ENCODE data around the gene PUS1. TPM values are rescaled to one million over a fixed set of nuclear protein-coding genes. Genes with fewer than 3 reads are reported as not detected.

Gene PUS1
- total and polyA plus RNA-seq, 9 of the 15 experiments (the other 6 are each of a cell fraction or from before 2014, with no cell fraction given) = 1.9 to 90.8 (median 30.0) TPM

DNA sequence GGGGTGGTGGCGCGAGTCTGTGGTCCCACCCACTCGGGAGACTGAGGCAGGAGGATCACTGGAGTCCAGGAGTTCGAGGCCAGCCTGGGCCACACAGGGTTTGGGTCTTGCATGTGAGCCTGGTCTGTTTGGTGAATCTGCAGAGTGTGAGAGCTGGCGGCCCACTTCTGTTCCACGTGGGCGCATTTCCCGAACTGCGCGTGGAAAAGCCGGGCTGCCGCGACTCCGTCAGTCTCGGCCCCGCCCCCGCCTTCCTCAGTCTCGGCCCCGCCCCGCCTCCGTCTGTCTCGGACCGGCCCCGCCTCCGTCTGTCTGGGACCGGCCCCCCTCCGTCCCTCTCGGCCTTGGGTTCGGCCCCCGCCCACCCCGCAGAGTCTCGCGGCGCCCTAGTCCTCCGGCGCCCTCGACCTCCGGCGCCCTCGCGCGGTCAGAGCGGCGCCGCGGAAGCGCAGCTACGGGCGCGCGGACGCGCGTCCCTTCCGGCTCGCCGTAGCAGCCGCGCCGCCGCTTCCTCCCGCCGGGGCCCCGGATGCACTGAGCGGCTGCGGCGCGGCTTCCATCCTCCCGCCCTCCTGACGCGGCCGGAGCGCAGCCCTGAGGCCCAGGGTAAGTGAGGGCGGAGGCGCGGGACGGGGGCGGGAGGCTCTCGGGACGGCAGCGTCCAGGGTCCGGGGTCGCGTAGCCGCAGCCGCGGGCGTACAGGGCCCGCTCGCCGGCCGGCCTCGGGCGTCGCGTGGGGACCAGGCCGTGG lies 20.5 kb downstream of the PUS1 start, which contains the start of gene EP400 (continued):
- TF ChIP-seq, protein P1, sequence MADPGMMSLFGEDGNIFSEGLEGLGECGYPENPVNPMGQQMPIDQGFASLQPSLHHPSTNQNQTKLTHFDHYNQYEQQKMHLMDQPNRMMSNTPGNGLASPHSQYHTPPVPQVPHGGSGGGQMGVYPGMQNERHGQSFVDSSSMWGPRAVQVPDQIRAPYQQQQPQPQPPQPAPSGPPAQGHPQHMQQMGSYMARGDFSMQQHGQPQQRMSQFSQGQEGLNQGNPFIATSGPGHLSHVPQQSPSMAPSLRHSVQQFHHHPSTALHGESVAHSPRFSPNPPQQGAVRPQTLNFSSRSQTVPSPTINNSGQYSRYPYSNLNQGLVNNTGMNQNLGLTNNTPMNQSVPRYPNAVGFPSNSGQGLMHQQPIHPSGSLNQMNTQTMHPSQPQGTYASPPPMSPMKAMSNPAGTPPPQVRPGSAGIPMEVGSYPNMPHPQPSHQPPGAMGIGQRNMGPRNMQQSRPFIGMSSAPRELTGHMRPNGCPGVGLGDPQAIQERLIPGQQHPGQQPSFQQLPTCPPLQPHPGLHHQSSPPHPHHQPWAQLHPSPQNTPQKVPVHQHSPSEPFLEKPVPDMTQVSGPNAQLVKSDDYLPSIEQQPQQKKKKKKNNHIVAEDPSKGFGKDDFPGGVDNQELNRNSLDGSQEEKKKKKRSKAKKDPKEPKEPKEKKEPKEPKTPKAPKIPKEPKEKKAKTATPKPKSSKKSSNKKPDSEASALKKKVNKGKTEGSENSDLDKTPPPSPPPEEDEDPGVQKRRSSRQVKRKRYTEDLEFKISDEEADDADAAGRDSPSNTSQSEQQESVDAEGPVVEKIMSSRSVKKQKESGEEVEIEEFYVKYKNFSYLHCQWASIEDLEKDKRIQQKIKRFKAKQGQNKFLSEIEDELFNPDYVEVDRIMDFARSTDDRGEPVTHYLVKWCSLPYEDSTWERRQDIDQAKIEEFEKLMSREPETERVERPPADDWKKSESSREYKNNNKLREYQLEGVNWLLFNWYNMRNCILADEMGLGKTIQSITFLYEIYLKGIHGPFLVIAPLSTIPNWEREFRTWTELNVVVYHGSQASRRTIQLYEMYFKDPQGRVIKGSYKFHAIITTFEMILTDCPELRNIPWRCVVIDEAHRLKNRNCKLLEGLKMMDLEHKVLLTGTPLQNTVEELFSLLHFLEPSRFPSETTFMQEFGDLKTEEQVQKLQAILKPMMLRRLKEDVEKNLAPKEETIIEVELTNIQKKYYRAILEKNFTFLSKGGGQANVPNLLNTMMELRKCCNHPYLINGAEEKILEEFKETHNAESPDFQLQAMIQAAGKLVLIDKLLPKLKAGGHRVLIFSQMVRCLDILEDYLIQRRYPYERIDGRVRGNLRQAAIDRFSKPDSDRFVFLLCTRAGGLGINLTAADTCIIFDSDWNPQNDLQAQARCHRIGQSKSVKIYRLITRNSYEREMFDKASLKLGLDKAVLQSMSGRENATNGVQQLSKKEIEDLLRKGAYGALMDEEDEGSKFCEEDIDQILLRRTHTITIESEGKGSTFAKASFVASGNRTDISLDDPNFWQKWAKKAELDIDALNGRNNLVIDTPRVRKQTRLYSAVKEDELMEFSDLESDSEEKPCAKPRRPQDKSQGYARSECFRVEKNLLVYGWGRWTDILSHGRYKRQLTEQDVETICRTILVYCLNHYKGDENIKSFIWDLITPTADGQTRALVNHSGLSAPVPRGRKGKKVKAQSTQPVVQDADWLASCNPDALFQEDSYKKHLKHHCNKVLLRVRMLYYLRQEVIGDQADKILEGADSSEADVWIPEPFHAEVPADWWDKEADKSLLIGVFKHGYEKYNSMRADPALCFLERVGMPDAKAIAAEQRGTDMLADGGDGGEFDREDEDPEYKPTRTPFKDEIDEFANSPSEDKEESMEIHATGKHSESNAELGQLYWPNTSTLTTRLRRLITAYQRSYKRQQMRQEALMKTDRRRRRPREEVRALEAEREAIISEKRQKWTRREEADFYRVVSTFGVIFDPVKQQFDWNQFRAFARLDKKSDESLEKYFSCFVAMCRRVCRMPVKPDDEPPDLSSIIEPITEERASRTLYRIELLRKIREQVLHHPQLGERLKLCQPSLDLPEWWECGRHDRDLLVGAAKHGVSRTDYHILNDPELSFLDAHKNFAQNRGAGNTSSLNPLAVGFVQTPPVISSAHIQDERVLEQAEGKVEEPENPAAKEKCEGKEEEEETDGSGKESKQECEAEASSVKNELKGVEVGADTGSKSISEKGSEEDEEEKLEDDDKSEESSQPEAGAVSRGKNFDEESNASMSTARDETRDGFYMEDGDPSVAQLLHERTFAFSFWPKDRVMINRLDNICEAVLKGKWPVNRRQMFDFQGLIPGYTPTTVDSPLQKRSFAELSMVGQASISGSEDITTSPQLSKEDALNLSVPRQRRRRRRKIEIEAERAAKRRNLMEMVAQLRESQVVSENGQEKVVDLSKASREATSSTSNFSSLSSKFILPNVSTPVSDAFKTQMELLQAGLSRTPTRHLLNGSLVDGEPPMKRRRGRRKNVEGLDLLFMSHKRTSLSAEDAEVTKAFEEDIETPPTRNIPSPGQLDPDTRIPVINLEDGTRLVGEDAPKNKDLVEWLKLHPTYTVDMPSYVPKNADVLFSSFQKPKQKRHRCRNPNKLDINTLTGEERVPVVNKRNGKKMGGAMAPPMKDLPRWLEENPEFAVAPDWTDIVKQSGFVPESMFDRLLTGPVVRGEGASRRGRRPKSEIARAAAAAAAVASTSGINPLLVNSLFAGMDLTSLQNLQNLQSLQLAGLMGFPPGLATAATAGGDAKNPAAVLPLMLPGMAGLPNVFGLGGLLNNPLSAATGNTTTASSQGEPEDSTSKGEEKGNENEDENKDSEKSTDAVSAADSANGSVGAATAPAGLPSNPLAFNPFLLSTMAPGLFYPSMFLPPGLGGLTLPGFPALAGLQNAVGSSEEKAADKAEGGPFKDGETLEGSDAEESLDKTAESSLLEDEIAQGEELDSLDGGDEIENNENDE (IDR thresholded peaks at IDR 0.05; ENCODE audit: low read depth, low read length) = no peak
- TF ChIP-seq, protein P2, sequence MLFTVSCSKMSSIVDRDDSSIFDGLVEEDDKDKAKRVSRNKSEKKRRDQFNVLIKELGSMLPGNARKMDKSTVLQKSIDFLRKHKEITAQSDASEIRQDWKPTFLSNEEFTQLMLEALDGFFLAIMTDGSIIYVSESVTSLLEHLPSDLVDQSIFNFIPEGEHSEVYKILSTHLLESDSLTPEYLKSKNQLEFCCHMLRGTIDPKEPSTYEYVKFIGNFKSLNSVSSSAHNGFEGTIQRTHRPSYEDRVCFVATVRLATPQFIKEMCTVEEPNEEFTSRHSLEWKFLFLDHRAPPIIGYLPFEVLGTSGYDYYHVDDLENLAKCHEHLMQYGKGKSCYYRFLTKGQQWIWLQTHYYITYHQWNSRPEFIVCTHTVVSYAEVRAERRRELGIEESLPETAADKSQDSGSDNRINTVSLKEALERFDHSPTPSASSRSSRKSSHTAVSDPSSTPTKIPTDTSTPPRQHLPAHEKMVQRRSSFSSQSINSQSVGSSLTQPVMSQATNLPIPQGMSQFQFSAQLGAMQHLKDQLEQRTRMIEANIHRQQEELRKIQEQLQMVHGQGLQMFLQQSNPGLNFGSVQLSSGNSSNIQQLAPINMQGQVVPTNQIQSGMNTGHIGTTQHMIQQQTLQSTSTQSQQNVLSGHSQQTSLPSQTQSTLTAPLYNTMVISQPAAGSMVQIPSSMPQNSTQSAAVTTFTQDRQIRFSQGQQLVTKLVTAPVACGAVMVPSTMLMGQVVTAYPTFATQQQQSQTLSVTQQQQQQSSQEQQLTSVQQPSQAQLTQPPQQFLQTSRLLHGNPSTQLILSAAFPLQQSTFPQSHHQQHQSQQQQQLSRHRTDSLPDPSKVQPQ (CRISPR knock-in tag; IDR thresholded peaks at IDR 0.05; ENCODE audit: borderline replicate concordance) = no peak
- TF ChIP-seq NR2C2 (CRISPR knock-in tag; IDR thresholded peaks at IDR 0.05) (peak; percentile 14; the same call in 1 of the 2 replicates), NR2C2 (tag; IDR thresholded peaks at IDR 0.05) (peak; percentile 86), SAP30 (IDR thresholded peaks at IDR 0.05; ENCODE audit: borderline replicate concordance, insufficient read depth, low read depth, low read length, poor library complexity, severe bottlenecking) (peak; percentile 66), ZNF764 (CRISPR knock-in tag; IDR thresholded peaks at IDR 0.05; ENCODE audit: low read depth) (no peak), GATAD2A (IDR thresholded peaks at IDR 0.05) (no peak), TCF7 (IDR thresholded peaks at IDR 0.05; ENCODE audit: borderline replicate concordance) (no peak), LCOR (CRISPR knock-in tag; IDR thresholded peaks at IDR 0.05) (no peak), MYBL2 (IDR thresholded peaks at IDR 0.05; ENCODE audit: low read depth) (no peak), MYBL2 (CRISPR knock-in tag; IDR thresholded peaks at IDR 0.05; ENCODE audit: borderline replicate concordance) (no peak), ZNF766 (CRISPR knock-in tag; conservative IDR thresholded peaks at IDR 0.05) (no peak), RBFOX2 (IDR thresholded peaks at IDR 0.05; ENCODE audit: low read depth, low read length) (peak; percentile 85), BRD4 (IDR thresholded peaks at IDR 0.05) (no peak)
